Limb (tissue), 2 donors: ENCODE measurements around the gene CSRNP3.

Experiments
- DNase-seq, 2 donors: peaks; one replicate each; pipeline ENCODE4 v3.0.0-alpha.2; 2016; ENCODE audit errors: extremely low spot score in 2 of 2

Gene CSRNP3

GRCh38 chr2:165539985-165540384, 70.5 kb downstream of the CSRNP3 start:
- no peak for DNase-seq

DNA sequence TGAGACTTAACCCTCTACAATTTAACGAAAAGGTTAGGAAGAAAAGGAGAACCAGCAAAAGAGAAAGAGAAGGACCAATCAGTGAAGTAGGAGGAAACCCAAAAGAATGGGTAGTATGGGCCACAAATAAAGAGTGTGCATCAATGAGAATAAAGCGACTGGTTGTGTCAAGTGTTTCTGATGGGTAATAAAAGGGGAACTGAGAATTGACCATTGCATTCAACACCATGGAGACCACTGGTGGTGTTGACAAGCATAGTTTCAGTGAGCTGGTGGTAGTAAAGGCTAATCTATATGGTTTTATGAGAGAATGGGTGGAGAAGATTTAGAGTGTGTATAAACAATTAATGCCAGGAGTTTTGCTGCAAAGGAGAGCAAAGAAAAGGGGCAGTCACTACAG, 75.4 kb downstream of the CSRNP3 start:
- DNase-seq: no peak

DNA sequence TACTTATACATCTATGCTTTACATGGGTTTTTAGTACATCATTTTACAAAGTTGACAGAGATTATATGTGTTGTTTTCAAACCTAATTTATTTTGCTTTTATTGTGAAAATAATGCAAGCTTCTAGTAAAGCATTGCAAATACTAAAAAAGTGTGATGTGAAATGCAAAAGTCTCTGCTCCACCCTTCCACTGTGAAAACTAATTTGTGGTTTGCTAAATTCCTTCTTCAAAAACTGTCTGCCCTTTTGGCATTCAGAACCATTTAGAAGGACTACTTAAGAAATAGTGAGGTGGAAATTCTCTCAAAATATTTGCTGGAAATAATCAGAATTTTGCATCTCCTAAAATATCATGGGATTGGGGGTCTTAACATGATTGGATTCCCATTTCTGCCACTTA, 78.4 kb downstream of the CSRNP3 start:
- DNase-seq: no peak

GRCh38 chr2:165549619-165550018, 80.1 kb downstream of the CSRNP3 start:
- DNase-seq: no peak

DNA sequence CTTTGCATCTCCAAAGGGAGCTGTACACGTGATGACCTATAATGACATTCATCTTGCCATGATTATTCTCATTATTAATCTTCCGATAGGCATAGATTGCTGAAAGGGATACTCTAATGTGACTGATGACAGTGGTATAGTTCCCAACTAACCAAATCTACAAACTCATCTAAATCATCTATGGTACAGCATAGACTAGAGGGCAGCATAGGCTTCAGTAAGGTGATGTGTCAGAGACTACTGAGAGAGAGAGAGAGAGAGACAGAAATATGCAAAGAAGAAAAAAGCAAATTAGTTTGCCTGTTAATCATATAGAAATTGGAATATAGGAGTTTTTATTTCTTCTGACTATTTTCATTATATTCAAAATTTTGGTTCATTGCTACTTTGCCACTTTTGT, 89.3 kb downstream of the CSRNP3 start:
- DNase-seq: no peak

DNA sequence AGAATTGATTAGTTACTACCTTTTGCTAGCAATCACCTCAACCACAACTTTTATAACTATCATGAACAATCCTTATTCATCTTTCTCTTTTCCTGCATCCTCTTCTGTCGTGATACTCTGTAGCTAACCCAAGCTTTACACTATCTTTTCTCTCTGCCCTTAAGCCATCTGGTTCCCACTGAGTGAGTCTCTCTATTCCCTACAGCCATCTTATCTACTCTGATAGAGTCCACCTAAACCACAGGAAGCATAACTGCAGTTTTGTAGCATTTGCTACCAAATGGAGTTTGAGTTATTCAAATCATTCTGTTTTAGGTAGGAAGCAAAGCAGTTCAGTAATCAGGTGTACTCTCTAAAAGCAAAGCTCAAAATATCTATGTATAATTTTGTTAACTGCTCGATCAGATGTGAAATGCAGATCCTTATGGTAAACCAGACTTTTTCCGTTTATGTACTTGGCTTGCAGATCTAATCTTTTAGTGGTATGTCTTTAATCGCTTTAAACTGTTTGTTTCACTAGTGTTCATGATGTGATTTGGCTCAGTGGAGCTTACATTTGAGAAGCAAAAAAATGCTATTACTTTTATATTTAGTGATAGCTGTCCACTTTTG, 91.0 kb downstream of the CSRNP3 start:
- no peak for DNase-seq

GRCh38 chr2:165561516-165561915, 92.0 kb downstream of the CSRNP3 start:
- no peak for DNase-seq

GRCh38 chr2:165562233-165562632, 92.7 kb downstream of the CSRNP3 start:
- no peak for DNase-seq

GRCh38 chr2:165563468-165564225, 94.1 kb downstream of the CSRNP3 start:
- no peak for DNase-seq

GRCh38 chr2:165566008-165566407, 96.5 kb downstream of the CSRNP3 start:
- no peak for DNase-seq

DNA sequence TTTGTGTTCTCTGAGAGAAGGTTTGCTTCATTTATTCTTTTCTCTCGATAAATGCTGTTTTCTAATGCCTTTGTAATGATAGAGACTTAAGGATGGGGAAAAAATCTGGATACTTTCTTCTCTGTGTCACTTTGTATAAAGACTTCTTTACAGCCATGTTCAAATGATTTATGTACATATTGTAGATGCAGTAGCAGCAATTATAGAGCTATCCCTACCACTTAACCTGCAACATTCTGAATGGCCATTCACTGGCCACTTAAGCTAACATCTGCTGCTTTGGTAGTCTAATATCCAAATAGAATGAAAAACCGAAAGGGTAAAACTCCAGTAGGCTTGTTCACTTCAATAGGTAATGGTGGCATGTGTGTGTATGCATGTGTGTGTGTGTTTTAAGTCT, 97.8 kb downstream of the CSRNP3 start:
- DNase-seq: no peak

GRCh38 chr2:165568361-165568760, 98.9 kb downstream of the CSRNP3 start:
- DNase-seq: no peak

DNA sequence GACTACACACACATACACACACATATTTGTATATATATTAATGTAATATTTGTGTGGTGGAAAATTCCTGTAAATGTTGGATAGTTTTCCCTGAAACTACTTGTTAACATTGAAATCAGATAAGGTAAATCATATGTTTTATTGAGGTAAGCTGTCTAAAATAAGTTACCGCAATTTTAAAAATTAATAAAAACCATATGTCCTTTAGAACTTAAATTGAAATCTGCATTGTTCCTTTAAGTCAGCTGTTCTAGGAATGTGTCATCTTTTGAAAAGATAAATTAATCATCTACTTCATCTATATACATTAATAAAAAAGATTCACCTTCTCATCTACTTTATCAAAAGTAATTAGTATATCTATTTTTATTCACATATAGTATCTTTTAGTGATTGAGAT, 102.0 kb downstream of the CSRNP3 start:
- DNase-seq: no peak

- peak; percentile 49 to 55 for DNase-seq
Observed at GRCh38 chr2:165572151-165572550, 102.7 kb downstream of the CSRNP3 start.

DNA sequence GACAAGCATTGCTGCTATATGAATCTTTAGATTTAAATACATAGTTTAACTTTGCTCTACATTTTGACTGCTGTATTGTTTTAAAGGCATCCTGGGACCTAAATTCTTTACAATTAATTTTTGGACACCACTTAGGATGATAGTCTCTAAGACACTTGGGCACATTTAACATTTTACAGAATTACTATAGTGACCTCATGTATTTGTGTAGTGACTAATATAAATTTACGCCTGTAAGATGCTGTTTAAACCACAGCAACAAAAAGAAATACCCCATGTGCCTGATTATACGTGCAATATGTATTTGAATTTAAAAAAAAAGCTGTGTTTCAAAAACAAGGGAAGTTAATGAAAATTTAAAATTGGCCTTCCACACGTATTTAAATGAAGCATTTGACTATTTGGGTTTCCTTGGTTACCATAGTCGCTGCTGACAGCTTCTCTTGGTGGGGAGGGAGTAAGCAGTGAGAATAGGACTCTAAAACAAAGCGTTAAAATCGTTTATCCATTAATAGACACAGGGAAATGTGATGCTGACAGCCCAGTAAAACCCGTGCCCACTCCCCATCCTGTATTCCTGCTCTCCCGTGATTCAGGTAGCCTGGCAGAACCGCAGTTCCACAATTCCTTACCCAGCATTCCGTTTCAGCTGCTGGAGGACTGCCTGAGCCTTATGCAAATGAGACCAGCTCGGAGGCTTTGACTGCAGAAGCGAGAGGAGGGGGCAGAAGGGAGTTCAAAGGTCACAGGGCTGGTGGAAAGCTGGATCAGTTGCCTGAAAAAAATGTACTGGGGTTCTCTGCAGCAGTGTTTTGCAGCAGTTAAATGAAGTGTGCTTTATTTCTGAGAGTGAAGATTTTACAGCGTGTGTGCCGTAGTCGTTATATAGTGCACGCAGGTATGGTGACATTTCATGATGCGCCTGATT, 104.3 kb downstream of the CSRNP3 start:
- DNase-seq: peak; percentile 72 to 80

- DNase-seq: no peak
Observed at GRCh38 chr2:165575044-165575615, 105.6 kb downstream of the CSRNP3 start.

- no peak for DNase-seq
Observed at GRCh38 chr2:165576409-165577154, 107.1 kb downstream of the CSRNP3 start.

DNA sequence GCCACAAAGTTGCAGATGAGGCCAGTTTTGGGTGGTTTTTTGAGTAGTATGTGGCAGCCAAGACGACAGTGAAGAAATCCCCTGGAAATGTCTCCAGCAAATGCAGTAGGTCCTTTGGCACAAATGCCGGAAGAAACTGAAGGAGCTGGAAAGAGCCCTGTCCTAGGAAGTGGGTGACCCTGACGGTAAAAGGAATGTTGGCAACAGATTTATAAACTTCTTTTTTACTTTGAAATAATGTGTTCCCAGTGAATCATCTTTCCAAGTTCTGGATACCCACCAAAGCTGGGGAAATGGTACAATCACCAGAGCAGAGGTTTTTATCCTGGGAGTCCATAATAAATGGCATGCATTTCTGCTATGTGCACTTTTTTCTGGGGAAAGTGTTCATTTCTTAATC, 112.9 kb downstream of the CSRNP3 start:
- DNase-seq: no peak

DNA sequence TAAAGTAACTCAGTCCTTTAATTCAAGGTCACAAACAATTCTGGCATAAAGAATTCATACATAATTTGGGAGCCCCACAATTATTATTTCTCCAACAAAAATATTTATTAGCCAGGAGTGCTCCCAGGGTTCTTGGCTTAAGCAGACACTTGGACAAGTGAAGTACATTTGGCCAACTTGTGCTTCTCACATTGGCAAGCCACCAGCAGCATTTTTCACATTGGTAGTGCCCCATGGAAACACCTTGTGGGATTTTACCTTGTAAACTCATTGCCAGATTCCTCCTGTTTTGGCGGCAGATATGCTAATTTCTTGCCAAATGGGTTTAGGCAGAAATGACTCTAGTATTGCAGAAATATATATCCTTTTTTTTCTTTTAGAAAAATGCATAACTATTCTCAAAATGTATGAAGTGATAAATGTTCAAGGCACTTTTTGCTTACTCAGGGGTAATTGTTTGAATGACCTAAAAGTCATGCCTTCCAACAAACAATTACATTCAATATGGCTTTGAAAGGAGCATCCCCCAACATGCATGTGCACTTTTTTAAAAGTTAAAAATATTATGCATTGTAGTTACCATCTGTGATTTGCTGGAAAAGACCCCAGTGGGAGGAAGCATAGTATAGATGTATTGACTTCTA, 113.5 kb downstream of the CSRNP3 start:
- no peak for DNase-seq

- no peak for DNase-seq
Observed at GRCh38 chr2:165584126-165584654, 114.7 kb downstream of the CSRNP3 start.
